Esophagus muscularis mucosa (tissue), 4 donors: ENCODE results near the gene PDE1C. TPM values are rescaled to one million over a fixed set of nuclear protein-coding genes. Genes with fewer than 3 reads are reported as not detected.
A peak's percentile ranks its signal among the peaks of the same experiment; 100 is the strongest.

ENCODE experiments used
- DNase-seq: peaks from one replicate; pipeline ENCODE4 v3.0.0-alpha.2; 2017; ENCODE audit errors: extremely low spot score
- H3K27ac ChIP-seq, 4 donors: fragments of 200-600 bp; sonication (generic); replicated peaks in 1 of 4; 1 replicate in 3 of 4; 2 replicates in 1 of 4; pipeline ENCODE4 v1.5.1; 2016 to 2019; ENCODE audit warnings: mild to moderate bottlenecking in 1 of 4
- H3K27me3 ChIP-seq, 4 donors: fragments of 200-600 bp; sonication (generic); one replicate each; pipeline versions ENCODE4 v1.5.1 to v1.6.0; 2016 to 2019
- H3K36me3 ChIP-seq, 4 donors: fragments of 200-600 bp; sonication (generic); one replicate each; pipeline ENCODE4 v1.5.1; 2016 to 2019
- H3K4me1 ChIP-seq, 4 donors: fragments of 200-600 bp; sonication (generic); one replicate each; pipeline ENCODE4 v1.5.1; 2016 to 2019
- H3K4me3 ChIP-seq, 4 donors: fragments of 200-600 bp; sonication (generic); 1 replicate in 2 of 4; 2 replicates in 2 of 4; pipeline ENCODE4 v1.5.1; 2016 to 2019; ENCODE audit warnings: mild to moderate bottlenecking in 4 of 4, moderate library complexity in 1 of 4
- H3K9me3 ChIP-seq, 4 donors: fragments of 200-600 bp; sonication (generic); 1 replicate in 3 of 4; 2 replicates in 1 of 4; pipeline ENCODE4 v1.5.1; 2016 to 2019
- CTCF ChIP-seq, 3 experiments: fragments of 200-600 bp in 2 of 3; fragments of 450-650 bp in 1 of 3; sonication (generic) in 2 of 3; IDR thresholded peaks; one replicate each; pipeline ENCODE4 v1.5.1; 2017 to 2019; ENCODE audit warnings: antibody characterized with exemption in 3 of 3, mild to moderate bottlenecking in 2 of 3, moderate library complexity in 1 of 3
- EP300 ChIP-seq: sonication (generic); formaldehyde crosslinking; IDR thresholded peaks from one replicate; pipeline ENCODE4 v1.6.1; 2017; ENCODE audit warnings: antibody characterized with exemption
- POLR2A ChIP-seq: fragments of 450-650 bp; IDR thresholded peaks from one replicate; pipeline ENCODE4 v1.6.1; 2017; ENCODE audit warnings: antibody characterized with exemption, moderate library complexity, mild to moderate bottlenecking, low read depth
- POLR2AphosphoS5 ChIP-seq, 2 donors: sonication (generic); formaldehyde crosslinking; IDR thresholded peaks; one replicate each; pipeline ENCODE4 v1.6.1; 2017; ENCODE audit warnings: antibody characterized with exemption in 2 of 2
- WGBS: methylation state at CpG from one replicate; pipeline ENCODE4 v1.1.5; 2018; 5-methylcytosine and 5-hydroxymethylcytosine counted together
- intact Hi-C: fragments of 100-400 bp; cut with DNase I; formaldehyde crosslinking; loops from one replicate; pipeline ENCODE4 v1.15.1; 2023
- total RNA-seq, 4 donors: library from RNA; depleted of rRNA; stranded (reverse); fragments of >200 nt; gene quantifications; one replicate each; pipeline versions ENCODE4 v1.1.0 to v1.2.1, GENCODE V29; 2016

Gene PDE1C
- total RNA-seq, 4 donors from 2014 or later: 13.3 to 25.5 (median 17.3) TPM

DNA sequence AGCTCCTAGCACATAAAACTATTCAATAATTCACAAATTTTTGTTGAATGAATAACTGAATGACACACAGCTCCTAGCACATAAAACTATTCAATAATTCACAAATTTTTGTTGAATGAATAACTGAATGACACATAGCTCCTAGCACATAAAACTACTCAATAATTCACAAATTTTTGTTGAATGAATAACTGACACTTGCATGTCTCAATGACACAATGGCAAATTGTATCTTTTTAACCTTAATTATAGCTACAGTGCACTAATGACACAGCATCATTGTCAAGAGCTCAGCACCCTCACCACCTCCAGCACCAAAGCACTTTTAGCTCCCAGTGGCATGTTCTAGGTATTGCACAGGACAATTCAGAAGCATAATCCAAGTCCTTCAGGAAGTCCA is 131.6 kb downstream of the PDE1C start:
- intact Hi-C loops: no loop called here
- Histone ChIP-seq H3K27ac (no peak overlapping the region), H3K9me3 (no peaks in the 10 kb centered on the region), H3K4me3 (no peak overlapping the region), H3K36me3 (no peaks in the 10 kb centered on the region), H3K4me1 (peaks cover 12 to 52% (median 27%) of the 10 kb centered on the region in 4 donors), H3K27me3 (no peaks in the 10 kb centered on the region)
- DNase-seq: no peak
- TF ChIP-seq CTCF (IDR thresholded peaks at IDR 0.05) (peak in 1 of 3 experiments; percentile 28), EP300 (no peak)

GRCh38 chr7:31937982-31938381 is 132.2 kb downstream of the PDE1C start:
- no peaks in the 10 kb centered on the region for H3K36me3 ChIP-seq
- H3K4me1 ChIP-seq: peaks cover 5 to 52% (median 26%) of the 10 kb centered on the region in 4 donors
- TF ChIP-seq POLR2A (no peak), EP300 (no peak), CTCF (IDR thresholded peaks at IDR 0.05) (no peak), POLR2AphosphoS5 (IDR thresholded peaks at IDR 0.05) (no peak)
- intact Hi-C loops: no loop called here
- no peak for DNase-seq
- no peak overlapping the region for H3K27ac ChIP-seq
- H3K4me3 ChIP-seq: no peak overlapping the region
- no peaks in the 10 kb centered on the region for H3K27me3 ChIP-seq
- H3K9me3 ChIP-seq: no peaks in the 10 kb centered on the region

DNA sequence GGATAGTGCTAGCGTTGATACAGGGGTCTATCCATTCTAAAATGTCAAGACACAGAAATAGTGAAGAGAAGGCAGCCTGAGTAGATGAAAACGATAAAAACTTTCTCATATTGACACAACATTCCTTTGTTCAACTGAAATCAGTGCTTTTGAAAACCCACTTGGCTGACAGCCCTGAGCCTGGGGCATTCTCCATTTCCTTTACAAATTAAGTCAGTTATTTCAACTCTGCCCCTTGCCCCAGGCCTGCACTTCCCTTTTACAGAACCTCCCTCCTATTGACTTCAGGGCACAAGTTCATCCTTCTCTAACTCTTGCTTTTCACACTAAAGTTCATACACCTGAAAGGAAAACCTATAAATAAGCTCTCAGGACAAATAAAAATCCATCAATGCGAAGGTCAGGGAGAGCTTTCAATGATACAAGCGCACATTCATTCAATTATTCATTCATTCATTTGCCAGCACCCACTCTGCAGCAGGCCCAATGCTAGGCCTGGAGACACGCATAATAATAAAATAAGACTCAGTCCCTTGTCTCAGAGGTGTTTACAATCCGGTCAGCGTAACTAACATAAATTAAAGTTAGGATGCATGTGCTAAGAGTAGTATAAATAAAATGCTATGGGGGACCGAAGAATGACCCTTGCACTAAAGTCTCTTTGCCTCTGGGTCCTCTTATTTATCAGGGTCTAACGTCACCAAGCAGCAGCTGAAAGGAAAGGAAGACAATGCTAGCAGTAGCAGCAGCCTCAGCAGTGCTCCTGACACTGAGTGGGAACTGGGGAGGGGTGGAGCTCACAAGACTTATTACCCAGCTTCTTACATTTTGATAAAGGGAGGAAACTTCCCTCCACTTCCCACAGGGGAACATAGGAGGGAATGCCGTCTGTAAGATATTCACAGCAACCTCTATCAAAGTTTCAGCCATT is 134.8 kb downstream of the PDE1C start:
- TF ChIP-seq EP300 (no peak), CTCF (IDR thresholded peaks at IDR 0.05) (no peak)
- Histone ChIP-seq H3K36me3 (no peaks in the 10 kb centered on the region), H3K4me3 (no peak overlapping the region), H3K9me3 (no peaks in the 10 kb centered on the region), H3K27me3 (no peaks in the 10 kb centered on the region), H3K27ac (no peak overlapping the region), H3K4me1 (peaks cover 0 to 30% (median 16%) of the 10 kb centered on the region in 4 donors)
- WGBS: 76% methylated on average over 10 of the region's 10 CpGs
- DNase-seq: no peak
- intact Hi-C loops: no loop called here

DNA sequence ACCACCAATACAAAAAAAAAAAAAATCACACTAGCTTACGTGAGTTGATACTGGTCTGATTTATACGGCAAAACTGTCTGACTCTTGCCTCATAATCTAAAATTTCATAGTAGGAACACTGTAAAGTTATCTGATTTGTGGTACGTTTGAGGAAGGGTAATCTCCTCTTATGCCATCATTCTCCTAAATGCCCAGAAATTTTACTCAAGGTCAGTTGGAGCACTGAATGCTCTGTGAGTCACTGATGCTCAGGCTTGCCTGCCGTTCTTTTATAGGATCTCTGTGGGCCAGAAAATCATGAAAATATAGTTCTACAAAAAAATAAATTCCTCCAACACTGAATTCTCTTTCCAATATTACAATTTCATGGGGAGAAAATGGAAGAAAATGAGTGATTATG is 135.7 kb downstream of the PDE1C start:
- intact Hi-C loops: no loop called here
- H3K4me3 ChIP-seq: no peak overlapping the region
- no peaks in the 10 kb centered on the region for H3K9me3 ChIP-seq
- no peaks in the 10 kb centered on the region for H3K27me3 ChIP-seq
- 46% methylated on average over 4 of the region's 4 CpGs for WGBS
- no peak for DNase-seq
- no peak for TF ChIP-seq CTCF (IDR thresholded peaks at IDR 0.05)
- no peak for TF ChIP-seq POLR2A
- TF ChIP-seq POLR2AphosphoS5 (IDR thresholded peaks at IDR 0.05): no peak
- no peak for TF ChIP-seq EP300
- peaks cover 0 to 24% (median 16%) of the 10 kb centered on the region in 4 donors for H3K4me1 ChIP-seq
- no peaks in the 10 kb centered on the region for H3K36me3 ChIP-seq
- no peak overlapping the region for H3K27ac ChIP-seq

GRCh38 chr7:31933481-31933880 is 136.7 kb downstream of the PDE1C start:
- Histone ChIP-seq H3K4me1 (peaks cover 0 to 24% (median 16%) of the 10 kb centered on the region in 4 donors), H3K27ac (no peak overlapping the region), H3K9me3 (no peaks in the 10 kb centered on the region), H3K4me3 (no peak overlapping the region), H3K27me3 (no peaks in the 10 kb centered on the region), H3K36me3 (no peaks in the 10 kb centered on the region)
- WGBS: 50% methylated on average over 1 of the region's 1 CpG
- no peak for DNase-seq
- TF ChIP-seq POLR2A (no peak), POLR2AphosphoS5 (IDR thresholded peaks at IDR 0.05) (no peak), CTCF (IDR thresholded peaks at IDR 0.05) (no peak), EP300 (no peak)
- intact Hi-C loops: no loop called here
